Osteoblast (primary cell): Measurements from ENCODE around the gene ARID3C. TPM values are rescaled to one million over a fixed set of nuclear protein-coding genes. Genes with fewer than 3 reads are reported as not detected.

ENCODE experiments used
- DNase-seq: peaks from one replicate; pipeline ENCODE4 v3.0.0; 2011; ENCODE audit warnings: low spot score, mixed read lengths; ENCODE audit not compliant: insufficient read length; ENCODE audit errors: missing footprints
- H2AFZ ChIP-seq: 2 replicates; pipeline ENCODE4 v1.6.0; 2011; ENCODE audit warnings: mild to moderate bottlenecking, low read length
- H3K27ac ChIP-seq: 2 replicates; pipeline ENCODE4 v1.5.1; 2011; ENCODE audit warnings: mild to moderate bottlenecking, low read depth, low read length, moderate library complexity
- H3K27me3 ChIP-seq: 2 replicates; pipeline ENCODE4 v1.6.0; 2012; ENCODE audit warnings: mild to moderate bottlenecking, control low read depth, inconsistent platforms, low read length, moderate library complexity; ENCODE audit not compliant: insufficient read depth
- H3K36me3 ChIP-seq: 2 replicates; pipeline ENCODE4 v1.5.1; 2011; ENCODE audit warnings: mild to moderate bottlenecking, low read length, control low read depth, moderate library complexity; ENCODE audit not compliant: insufficient read depth
- H3K4me1 ChIP-seq: 2 replicates; pipeline ENCODE4 v1.5.1; 2011; ENCODE audit warnings: mild to moderate bottlenecking, low read length, control low read depth, moderate library complexity; ENCODE audit not compliant: insufficient read depth
- H3K4me2 ChIP-seq: 2 replicates; pipeline ENCODE4 v1.6.0; 2011; ENCODE audit warnings: mild to moderate bottlenecking, low read length; ENCODE audit not compliant: insufficient read depth
- H3K4me3 ChIP-seq: fragments of 200-600 bp; sonication (generic); 3 replicates; pipeline ENCODE4 v1.5.1; 2012; ENCODE audit warnings: mild to moderate bottlenecking, low read length, inconsistent platforms; ENCODE audit not compliant: insufficient read depth
- H3K79me2 ChIP-seq: 2 replicates; pipeline ENCODE4 v1.6.0; 2012; ENCODE audit warnings: mild to moderate bottlenecking, low read length, control low read depth, inconsistent platforms; ENCODE audit not compliant: insufficient read depth
- H3K9me3 ChIP-seq: 2 replicates; pipeline ENCODE4 v1.5.1; 2011; ENCODE audit warnings: low read depth, low read length, control low read depth
- H4K20me1 ChIP-seq: 2 replicates; pipeline ENCODE4 v1.6.0; 2012; ENCODE audit warnings: mild to moderate bottlenecking, low read length, control low read depth; ENCODE audit not compliant: insufficient read depth
- total RNA-seq: library from RNA; depleted of rRNA; stranded (reverse); fragments of >200 nt; gene quantifications from 2 replicates; pipeline ENCODE4 v1.2.3, GENCODE V29; 2012
- TF ChIP-seq, protein P1 (sequence below): IDR thresholded peaks from 2 replicates; pipeline ENCODE4 v1.5.1; 2011; ENCODE audit warnings: mild to moderate bottlenecking, low read depth, low read length, moderate library complexity; ENCODE audit errors: extremely low read depth

The ARID3C gene
- total RNA-seq, 1 donor: under 0.01 TPM

DNA sequence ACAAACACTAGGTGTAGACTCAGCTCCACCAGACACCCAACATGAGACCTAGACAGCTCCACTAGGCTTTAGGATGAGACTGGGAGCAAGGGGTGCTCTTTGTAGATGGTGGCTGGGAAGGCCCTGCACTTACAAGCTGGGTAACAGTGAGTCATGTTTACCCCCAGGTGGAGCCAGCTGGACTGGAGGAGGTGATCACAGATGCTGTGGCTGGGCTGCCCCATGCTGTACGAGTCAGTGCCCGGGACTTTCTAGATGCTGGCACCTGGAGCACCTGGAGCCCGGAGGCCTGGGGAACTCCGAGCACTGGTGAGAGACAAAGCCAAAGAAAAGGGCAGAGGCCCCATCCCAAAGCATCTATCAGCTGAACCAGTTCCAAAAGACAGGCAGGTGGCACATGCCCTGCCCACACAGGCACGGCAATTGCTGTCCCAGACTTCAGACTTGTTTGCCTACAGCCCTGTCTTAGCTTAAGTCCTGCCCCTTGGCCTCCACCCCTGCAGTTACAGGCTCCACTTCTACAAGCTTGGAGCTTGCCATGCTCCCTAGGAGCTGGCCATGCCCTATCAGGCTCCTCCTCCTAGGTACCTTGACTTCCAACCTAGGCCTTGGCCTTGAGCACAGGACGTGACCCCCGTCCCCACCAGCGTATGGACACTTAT is 30.9 kb upstream of the ARID3C start:
- no peaks in the 10 kb centered on the region for H3K27me3 ChIP-seq
- no peaks in the 10 kb centered on the region for H3K79me2 ChIP-seq
- no peak overlapping the region for H3K4me3 ChIP-seq
- H2AFZ ChIP-seq: no peak overlapping the region
- TF ChIP-seq, protein P1, sequence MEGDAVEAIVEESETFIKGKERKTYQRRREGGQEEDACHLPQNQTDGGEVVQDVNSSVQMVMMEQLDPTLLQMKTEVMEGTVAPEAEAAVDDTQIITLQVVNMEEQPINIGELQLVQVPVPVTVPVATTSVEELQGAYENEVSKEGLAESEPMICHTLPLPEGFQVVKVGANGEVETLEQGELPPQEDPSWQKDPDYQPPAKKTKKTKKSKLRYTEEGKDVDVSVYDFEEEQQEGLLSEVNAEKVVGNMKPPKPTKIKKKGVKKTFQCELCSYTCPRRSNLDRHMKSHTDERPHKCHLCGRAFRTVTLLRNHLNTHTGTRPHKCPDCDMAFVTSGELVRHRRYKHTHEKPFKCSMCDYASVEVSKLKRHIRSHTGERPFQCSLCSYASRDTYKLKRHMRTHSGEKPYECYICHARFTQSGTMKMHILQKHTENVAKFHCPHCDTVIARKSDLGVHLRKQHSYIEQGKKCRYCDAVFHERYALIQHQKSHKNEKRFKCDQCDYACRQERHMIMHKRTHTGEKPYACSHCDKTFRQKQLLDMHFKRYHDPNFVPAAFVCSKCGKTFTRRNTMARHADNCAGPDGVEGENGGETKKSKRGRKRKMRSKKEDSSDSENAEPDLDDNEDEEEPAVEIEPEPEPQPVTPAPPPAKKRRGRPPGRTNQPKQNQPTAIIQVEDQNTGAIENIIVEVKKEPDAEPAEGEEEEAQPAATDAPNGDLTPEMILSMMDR: no peak
- DNase-seq: peak; percentile 17
- H3K4me1 ChIP-seq: peaks cover 5% of the 10 kb centered on the region
- H3K27ac ChIP-seq: no peak overlapping the region
- no peaks in the 10 kb centered on the region for H3K9me3 ChIP-seq
- H3K36me3 ChIP-seq: no peaks in the 10 kb centered on the region
- H4K20me1 ChIP-seq: no peaks in the 10 kb centered on the region
- H3K4me2 ChIP-seq: no peak overlapping the region

DNA sequence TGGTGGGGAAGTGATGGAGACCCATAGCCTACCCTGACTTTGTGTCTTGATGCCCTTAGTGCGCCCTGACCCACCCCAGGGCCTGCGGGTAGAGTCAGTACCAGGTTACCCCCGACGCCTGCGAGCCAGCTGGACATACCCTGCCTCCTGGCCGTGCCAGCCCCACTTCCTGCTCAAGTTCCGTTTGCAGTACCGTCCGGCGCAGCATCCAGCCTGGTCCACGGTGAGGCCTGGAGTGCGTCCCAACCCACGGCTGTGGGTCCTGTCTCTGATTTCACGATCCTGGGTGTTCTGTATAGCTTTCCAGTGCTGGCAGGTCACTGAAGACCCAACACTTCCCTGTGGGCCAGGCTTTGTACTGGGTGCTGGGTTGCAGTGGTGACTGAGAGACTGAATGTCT is 29.6 kb upstream of the ARID3C start:
- no peak overlapping the region for H3K27ac ChIP-seq
- DNase-seq: peak; percentile 79
- H3K79me2 ChIP-seq: no peaks in the 10 kb centered on the region
- H2AFZ ChIP-seq: no peak overlapping the region
- no peaks in the 10 kb centered on the region for H3K27me3 ChIP-seq
- H3K36me3 ChIP-seq: no peaks in the 10 kb centered on the region
- TF ChIP-seq, protein P1: no peak
- no peaks in the 10 kb centered on the region for H4K20me1 ChIP-seq
- no peaks in the 10 kb centered on the region for H3K9me3 ChIP-seq
- H3K4me2 ChIP-seq: no peak overlapping the region
- H3K4me3 ChIP-seq: no peak overlapping the region
- peaks cover 12% of the 10 kb centered on the region for H3K4me1 ChIP-seq

DNA sequence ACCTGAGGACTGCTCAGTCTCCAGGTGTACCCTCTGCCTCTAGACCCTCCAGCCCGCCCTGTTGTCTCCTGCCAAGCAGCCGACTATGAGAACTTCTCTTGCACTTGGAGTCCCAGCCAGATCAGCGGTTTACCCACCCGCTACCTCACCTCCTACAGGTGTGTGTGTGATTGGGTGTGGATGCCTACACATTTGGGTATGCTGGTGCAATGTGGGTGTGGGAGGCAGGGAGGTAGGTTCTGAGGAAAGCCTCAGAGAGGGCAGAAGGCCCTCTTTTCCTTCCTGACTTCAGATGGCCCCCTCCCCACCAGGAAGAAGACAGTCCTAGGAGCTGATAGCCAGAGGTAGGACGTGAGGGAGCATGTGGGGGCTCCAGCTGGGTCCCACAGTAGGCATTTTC is 28.1 kb upstream of the ARID3C start:
- Histone ChIP-seq H3K36me3 (no peaks in the 10 kb centered on the region), H3K9me3 (no peaks in the 10 kb centered on the region), H4K20me1 (no peaks in the 10 kb centered on the region), H2AFZ (no peak overlapping the region), H3K79me2 (no peaks in the 10 kb centered on the region), H3K4me3 (no peak overlapping the region), H3K4me2 (no peak overlapping the region), H3K4me1 (peaks cover 27% of the 10 kb centered on the region), H3K27ac (no peak overlapping the region), H3K27me3 (no peaks in the 10 kb centered on the region)
- TF ChIP-seq, protein P1: no peak
- no peak for DNase-seq

DNA sequence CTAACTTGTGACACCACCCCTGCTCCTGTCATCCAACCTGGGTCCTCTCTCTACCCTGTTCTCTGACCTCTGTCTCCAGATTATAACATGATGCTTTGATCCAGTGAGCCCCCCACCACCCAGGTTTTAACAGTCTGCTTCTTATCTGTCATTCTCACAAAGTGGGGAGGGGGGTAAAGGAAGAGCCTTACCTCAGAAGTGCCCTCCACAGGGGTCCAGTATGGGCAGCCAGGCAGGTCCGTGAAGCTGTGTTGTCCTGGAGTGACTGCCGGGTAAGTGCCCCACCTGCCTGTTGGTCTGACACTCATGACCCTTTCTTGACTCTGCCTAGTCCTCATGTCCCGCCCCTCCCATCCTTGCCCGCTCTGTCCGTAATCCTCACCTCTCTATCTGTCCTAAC is 26.5 kb upstream of the ARID3C start:
- H3K36me3 ChIP-seq: no peaks in the 10 kb centered on the region
- H3K4me1 ChIP-seq: peaks cover 40% of the 10 kb centered on the region
- TF ChIP-seq, protein P1: no peak
- H3K79me2 ChIP-seq: no peaks in the 10 kb centered on the region
- no peaks in the 10 kb centered on the region for H4K20me1 ChIP-seq
- no peaks in the 10 kb centered on the region for H3K9me3 ChIP-seq
- no peak for DNase-seq
- no peak overlapping the region for H2AFZ ChIP-seq
- no peak overlapping the region for H3K27ac ChIP-seq
- no peak overlapping the region for H3K4me2 ChIP-seq
- H3K4me3 ChIP-seq: no peak overlapping the region
- H3K27me3 ChIP-seq: no peaks in the 10 kb centered on the region
